ENCODE data around the gene B3GNT2. TPM values are rescaled to one million over a fixed set of nuclear protein-coding genes. Genes with fewer than 3 reads are reported as not detected.

The B3GNT2 gene
- polyA plus RNA-seq, 1 donor, result 23.9 TPM

DNA sequence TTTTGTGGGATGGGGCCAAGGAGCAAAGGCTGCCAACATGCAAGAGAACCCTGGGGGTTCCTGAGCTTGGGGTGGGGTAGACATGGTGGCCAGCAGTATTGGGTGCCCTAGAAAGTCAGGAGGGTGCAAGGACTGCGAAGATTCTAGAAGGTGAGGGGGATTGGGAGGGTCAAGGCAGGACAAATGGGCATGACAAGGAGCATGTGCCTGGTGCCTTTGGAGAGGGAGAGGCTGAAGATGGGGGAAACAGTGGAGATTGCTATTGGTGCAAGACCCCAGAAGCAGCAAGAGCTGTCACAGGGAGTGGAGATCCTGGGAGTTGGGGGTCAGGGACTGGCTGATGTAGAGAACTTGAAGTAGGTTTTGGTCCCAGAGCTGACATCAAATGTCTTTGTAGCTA lies 7.5 kb downstream of the B3GNT2 start:
- no peaks in the 10 kb centered on the region for H3K9me3 ChIP-seq (ENCODE audit: control insufficient read depth, low read depth, low read length)
- H3K27me3 ChIP-seq (ENCODE audit: control insufficient read depth, insufficient read depth, low read length), result no peaks in the 10 kb centered on the region
- no peak overlapping the region for H3K27ac ChIP-seq (ENCODE audit: low read length)
- H3K4me1 ChIP-seq (ENCODE audit: control insufficient read depth, insufficient read depth, low read length), result no peaks in the 10 kb centered on the region
- 100% methylated on average over 1 of the region's 1 CpG for WGBS (ENCODE audit: insufficient coverage, low lambda C conversion rate)
- DNase-seq, result no peak
- H3K36me3 ChIP-seq (ENCODE audit: control insufficient read depth, insufficient read depth, low read length), result no peaks in the 10 kb centered on the region
- H3K4me3 ChIP-seq (ENCODE audit: low read length), result no peak overlapping the region

DNA sequence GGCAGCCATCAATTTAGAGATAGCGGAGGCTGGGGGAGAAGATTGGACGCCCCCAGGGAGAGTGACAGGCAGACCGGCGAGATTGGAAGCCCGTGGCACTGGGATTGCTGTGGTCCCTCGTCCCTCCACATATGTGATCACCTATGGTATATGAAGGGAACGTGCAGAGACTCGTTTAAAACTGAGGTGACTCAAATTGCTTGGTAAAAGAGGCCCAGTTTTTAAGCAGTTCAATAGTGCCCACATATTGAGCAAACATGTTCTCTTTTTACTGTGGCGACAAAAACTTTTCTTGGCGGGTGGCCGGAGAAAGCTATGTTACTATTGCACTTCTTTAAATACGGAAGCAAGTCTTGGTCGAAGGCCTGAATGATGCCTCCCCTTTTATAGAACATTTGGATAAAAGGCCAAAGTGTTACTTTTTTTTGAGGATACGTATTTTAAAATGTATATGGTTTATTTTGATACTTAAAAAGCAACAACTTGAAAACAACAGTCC lies 9.1 kb downstream of the B3GNT2 start:
- Histone ChIP-seq H3K27ac (ENCODE audit: low read length) (no peak overlapping the region), H3K4me3 (ENCODE audit: low read length) (no peak overlapping the region), H3K36me3 (ENCODE audit: control insufficient read depth, insufficient read depth, low read length) (no peaks in the 10 kb centered on the region), H3K9me3 (ENCODE audit: control insufficient read depth, low read depth, low read length) (no peaks in the 10 kb centered on the region), H3K27me3 (ENCODE audit: control insufficient read depth, insufficient read depth, low read length) (no peaks in the 10 kb centered on the region), H3K4me1 (ENCODE audit: control insufficient read depth, insufficient read depth, low read length) (no peaks in the 10 kb centered on the region)
- 92% methylated on average over 2 of the region's 14 CpGs for WGBS (ENCODE audit: insufficient coverage, low lambda C conversion rate)
- DNase-seq, result no peak

DNA sequence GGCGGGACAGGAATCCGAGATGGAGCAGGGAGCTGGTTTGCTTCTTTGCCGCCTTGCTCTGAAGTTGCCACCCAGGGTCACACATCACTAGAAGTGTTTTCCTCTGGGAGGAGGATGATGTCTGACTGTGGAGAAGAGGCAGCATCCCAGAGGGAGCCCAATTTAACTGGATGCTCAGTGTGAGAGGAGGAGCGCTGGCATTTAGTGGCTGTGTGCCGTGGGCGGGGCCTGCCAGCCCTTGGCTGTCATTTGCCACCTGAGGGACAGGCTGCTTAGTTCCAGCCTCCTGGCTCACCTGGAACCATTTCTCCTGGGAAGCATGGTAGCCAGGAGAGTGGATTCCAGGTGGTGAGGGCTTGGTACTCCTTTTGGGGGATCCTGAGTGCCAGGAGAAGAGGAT lies 9.6 kb downstream of the B3GNT2 start:
- DNase-seq, result no peak
- WGBS (ENCODE audit: insufficient coverage, low lambda C conversion rate), result no CpG with 5 or more reads among the region's 6 CpGs
- no peaks in the 10 kb centered on the region for H3K27me3 ChIP-seq (ENCODE audit: control insufficient read depth, insufficient read depth, low read length)
- no peaks in the 10 kb centered on the region for H3K36me3 ChIP-seq (ENCODE audit: control insufficient read depth, insufficient read depth, low read length)
- no peaks in the 10 kb centered on the region for H3K9me3 ChIP-seq (ENCODE audit: control insufficient read depth, low read depth, low read length)
- H3K27ac ChIP-seq (ENCODE audit: low read length), result no peak overlapping the region
- no peaks in the 10 kb centered on the region for H3K4me1 ChIP-seq (ENCODE audit: control insufficient read depth, insufficient read depth, low read length)
- H3K4me3 ChIP-seq (ENCODE audit: low read length), result no peak overlapping the region

DNA sequence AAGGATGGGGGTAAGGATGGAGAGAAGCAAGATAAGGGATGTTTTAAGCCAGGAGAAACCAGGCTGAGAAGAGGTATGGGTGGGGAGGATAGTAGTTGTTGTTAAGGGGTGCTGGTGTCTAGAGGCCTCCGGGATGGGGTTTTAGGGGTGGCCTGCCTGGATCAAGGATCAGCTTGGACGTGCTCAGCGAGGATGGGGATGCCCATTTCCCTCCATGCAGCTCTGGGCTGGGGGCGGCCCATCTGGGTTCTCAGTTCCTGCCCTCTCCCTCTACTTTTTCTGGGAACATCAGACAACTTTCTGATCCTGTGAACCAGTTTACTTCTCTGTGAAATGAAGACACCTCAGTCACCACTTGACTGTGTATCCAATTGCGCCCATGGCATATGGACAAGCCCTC lies 10.1 kb downstream of the B3GNT2 start:
- no peak overlapping the region for H3K4me3 ChIP-seq (ENCODE audit: low read length)
- H3K27ac ChIP-seq (ENCODE audit: low read length), result no peak overlapping the region
- H3K4me1 ChIP-seq (ENCODE audit: control insufficient read depth, insufficient read depth, low read length), result no peaks in the 10 kb centered on the region
- no peaks in the 10 kb centered on the region for H3K36me3 ChIP-seq (ENCODE audit: control insufficient read depth, insufficient read depth, low read length)
- H3K9me3 ChIP-seq (ENCODE audit: control insufficient read depth, low read depth, low read length), result no peaks in the 10 kb centered on the region
- no CpG with 5 or more reads among the region's 5 CpGs for WGBS (ENCODE audit: insufficient coverage, low lambda C conversion rate)
- no peak for DNase-seq
- no peaks in the 10 kb centered on the region for H3K27me3 ChIP-seq (ENCODE audit: control insufficient read depth, insufficient read depth, low read length)

DNA sequence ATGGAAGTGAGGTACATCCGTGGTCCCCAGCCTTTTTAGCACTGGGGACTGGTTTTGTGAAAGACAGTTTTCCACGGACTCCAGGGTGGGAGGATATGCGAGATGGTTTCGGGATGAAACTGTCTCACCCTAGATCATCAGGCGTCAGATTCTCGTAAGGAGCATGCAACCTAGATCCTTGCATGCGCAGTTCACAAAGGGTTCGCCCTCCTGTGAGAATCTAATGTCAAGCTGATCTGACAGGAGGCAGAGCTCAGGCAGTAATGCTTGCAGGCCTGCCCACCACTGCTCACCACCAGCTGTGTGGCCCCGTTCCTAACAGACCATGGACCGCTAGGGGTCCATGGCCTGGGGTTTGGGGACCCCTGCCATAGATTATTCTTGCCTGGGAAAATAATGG lies 11.6 kb downstream of the B3GNT2 start:
- no peak for DNase-seq
- Histone ChIP-seq H3K27me3 (ENCODE audit: control insufficient read depth, insufficient read depth, low read length) (no peaks in the 10 kb centered on the region), H3K4me3 (ENCODE audit: low read length) (no peak overlapping the region), H3K9me3 (ENCODE audit: control insufficient read depth, low read depth, low read length) (no peaks in the 10 kb centered on the region), H3K27ac (ENCODE audit: low read length) (no peak overlapping the region), H3K4me1 (ENCODE audit: control insufficient read depth, insufficient read depth, low read length) (no peaks in the 10 kb centered on the region), H3K36me3 (ENCODE audit: control insufficient read depth, insufficient read depth, low read length) (no peaks in the 10 kb centered on the region)
- no CpG with 5 or more reads among the region's 10 CpGs for WGBS (ENCODE audit: insufficient coverage, low lambda C conversion rate)

- H3K36me3 ChIP-seq (ENCODE audit: control insufficient read depth, insufficient read depth, low read length), result no peaks in the 10 kb centered on the region
- WGBS (ENCODE audit: insufficient coverage, low lambda C conversion rate), result 71% methylated on average over 1 of the region's 4 CpGs
- no peak overlapping the region for H3K27ac ChIP-seq (ENCODE audit: low read length)
Observed at GRCh38 chr2:62208074-62208757, 12.3 kb downstream of the B3GNT2 start.

DNA sequence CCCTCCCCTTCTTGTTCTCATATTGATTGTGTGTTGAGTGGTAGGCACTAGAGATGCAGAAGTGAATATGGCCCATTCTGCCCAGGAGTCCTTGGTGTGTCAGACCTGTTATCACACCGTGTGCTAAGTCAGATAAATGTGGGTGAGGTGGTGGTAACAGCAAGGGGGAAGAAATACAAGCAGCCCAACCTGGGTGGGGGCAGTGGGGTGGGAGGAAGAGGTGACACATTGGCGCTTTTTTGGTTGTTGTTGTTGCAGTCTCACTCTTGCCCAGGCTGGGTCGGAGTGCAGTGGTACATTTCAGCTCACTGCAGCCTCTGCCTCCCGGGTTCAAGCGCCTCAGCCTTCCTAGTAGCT lies 12.8 kb downstream of the B3GNT2 start:
- no CpG with 5 or more reads among the region's 5 CpGs for WGBS (ENCODE audit: insufficient coverage, low lambda C conversion rate)
- H3K4me1 ChIP-seq (ENCODE audit: control insufficient read depth, insufficient read depth, low read length), result no peaks in the 10 kb centered on the region
- no peak for DNase-seq

More at GRCh38 chr2:62208074-62208757, 12.3 kb downstream of the B3GNT2 start:
- no peak for DNase-seq
- no peaks in the 10 kb centered on the region for H3K9me3 ChIP-seq (ENCODE audit: control insufficient read depth, low read depth, low read length)
- H3K4me1 ChIP-seq (ENCODE audit: control insufficient read depth, insufficient read depth, low read length), result no peaks in the 10 kb centered on the region
- H3K4me3 ChIP-seq (ENCODE audit: low read length), result no peak overlapping the region
- no peaks in the 10 kb centered on the region for H3K27me3 ChIP-seq (ENCODE audit: control insufficient read depth, insufficient read depth, low read length)

DNA sequence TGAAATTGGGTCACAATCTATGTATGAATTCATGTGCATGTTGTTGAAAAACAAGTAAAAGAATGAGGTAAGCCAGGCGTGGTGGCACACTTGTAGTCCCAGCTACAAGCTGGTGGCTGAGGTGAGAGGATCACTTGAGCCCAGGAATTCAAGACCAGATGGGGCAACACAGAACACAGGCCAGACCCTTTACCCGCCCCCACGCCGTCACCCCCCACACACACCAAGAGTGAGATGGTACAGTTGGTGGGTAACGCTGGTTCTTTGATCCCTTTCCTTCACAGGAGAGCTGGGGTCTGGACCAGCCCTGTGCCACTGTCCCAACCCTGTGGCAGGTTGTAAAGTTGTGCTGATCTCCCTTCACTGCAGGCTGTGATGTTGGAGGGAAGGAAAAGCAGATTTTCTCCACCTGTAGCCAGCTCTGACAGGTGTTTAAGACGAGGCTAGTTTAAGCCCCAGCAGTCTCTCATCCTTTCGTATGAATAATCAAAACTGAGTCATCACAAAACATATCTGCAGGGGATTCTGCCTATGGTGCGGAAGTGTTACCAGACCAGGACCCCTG lies 13.6 kb downstream of the B3GNT2 start:
- Histone ChIP-seq H3K4me1 (ENCODE audit: control insufficient read depth, insufficient read depth, low read length) (no peaks in the 10 kb centered on the region), H3K9me3 (ENCODE audit: control insufficient read depth, low read depth, low read length) (no peaks in the 10 kb centered on the region), H3K36me3 (ENCODE audit: control insufficient read depth, insufficient read depth, low read length) (no peaks in the 10 kb centered on the region), H3K4me3 (ENCODE audit: low read length) (no peak overlapping the region), H3K27me3 (ENCODE audit: control insufficient read depth, insufficient read depth, low read length) (no peaks in the 10 kb centered on the region), H3K27ac (ENCODE audit: low read length) (no peak overlapping the region)
- no CpG with 5 or more reads among the region's 8 CpGs for WGBS (ENCODE audit: insufficient coverage, low lambda C conversion rate)
- DNase-seq, result no peak

More for the DNA sequence above, 12.8 kb downstream of the B3GNT2 start:
- no peak overlapping the region for H3K27ac ChIP-seq (ENCODE audit: low read length)
- no peak overlapping the region for H3K4me3 ChIP-seq (ENCODE audit: low read length)
- H3K36me3 ChIP-seq (ENCODE audit: control insufficient read depth, insufficient read depth, low read length), result no peaks in the 10 kb centered on the region
- H3K27me3 ChIP-seq (ENCODE audit: control insufficient read depth, insufficient read depth, low read length), result no peaks in the 10 kb centered on the region
- H3K9me3 ChIP-seq (ENCODE audit: control insufficient read depth, low read depth, low read length), result no peaks in the 10 kb centered on the region

GRCh38 chr2:62215306-62216064 lies 19.6 kb downstream of the B3GNT2 start:
- Histone ChIP-seq H3K27me3 (ENCODE audit: control insufficient read depth, insufficient read depth, low read length) (no peaks in the 10 kb centered on the region), H3K4me3 (ENCODE audit: low read length) (no peak overlapping the region), H3K9me3 (ENCODE audit: control insufficient read depth, low read depth, low read length) (peaks cover 3% of the 10 kb centered on the region), H3K4me1 (ENCODE audit: control insufficient read depth, insufficient read depth, low read length) (peaks cover 23% of the 10 kb centered on the region), H3K36me3 (ENCODE audit: control insufficient read depth, insufficient read depth, low read length) (no peaks in the 10 kb centered on the region), H3K27ac (ENCODE audit: low read length) (peak overlapping the region; percentile 57)
- DNase-seq, result peak in 1 of 2 donors; percentile 24
- 40% methylated on average over 1 of the region's 11 CpGs for WGBS (ENCODE audit: insufficient coverage, low lambda C conversion rate)

GRCh38 chr2:62216113-62216512 lies 20.2 kb downstream of the B3GNT2 start:
- Histone ChIP-seq H3K9me3 (ENCODE audit: control insufficient read depth, low read depth, low read length) (peaks cover 3% of the 10 kb centered on the region), H3K4me1 (ENCODE audit: control insufficient read depth, insufficient read depth, low read length) (peaks cover 23% of the 10 kb centered on the region), H3K27ac (ENCODE audit: low read length) (peak overlapping the region; percentile 57), H3K36me3 (ENCODE audit: control insufficient read depth, insufficient read depth, low read length) (no peaks in the 10 kb centered on the region), H3K27me3 (ENCODE audit: control insufficient read depth, insufficient read depth, low read length) (no peaks in the 10 kb centered on the region), H3K4me3 (ENCODE audit: low read length) (no peak overlapping the region)
- no peak for DNase-seq
- no CpG with 5 or more reads among the region's 2 CpGs for WGBS (ENCODE audit: insufficient coverage, low lambda C conversion rate)
